ENCODE results near the gene C1QTNF12.

C1QTNF12 gene, protein sequence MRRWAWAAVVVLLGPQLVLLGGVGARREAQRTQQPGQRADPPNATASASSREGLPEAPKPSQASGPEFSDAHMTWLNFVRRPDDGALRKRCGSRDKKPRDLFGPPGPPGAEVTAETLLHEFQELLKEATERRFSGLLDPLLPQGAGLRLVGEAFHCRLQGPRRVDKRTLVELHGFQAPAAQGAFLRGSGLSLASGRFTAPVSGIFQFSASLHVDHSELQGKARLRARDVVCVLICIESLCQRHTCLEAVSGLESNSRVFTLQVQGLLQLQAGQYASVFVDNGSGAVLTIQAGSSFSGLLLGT

DNA sequence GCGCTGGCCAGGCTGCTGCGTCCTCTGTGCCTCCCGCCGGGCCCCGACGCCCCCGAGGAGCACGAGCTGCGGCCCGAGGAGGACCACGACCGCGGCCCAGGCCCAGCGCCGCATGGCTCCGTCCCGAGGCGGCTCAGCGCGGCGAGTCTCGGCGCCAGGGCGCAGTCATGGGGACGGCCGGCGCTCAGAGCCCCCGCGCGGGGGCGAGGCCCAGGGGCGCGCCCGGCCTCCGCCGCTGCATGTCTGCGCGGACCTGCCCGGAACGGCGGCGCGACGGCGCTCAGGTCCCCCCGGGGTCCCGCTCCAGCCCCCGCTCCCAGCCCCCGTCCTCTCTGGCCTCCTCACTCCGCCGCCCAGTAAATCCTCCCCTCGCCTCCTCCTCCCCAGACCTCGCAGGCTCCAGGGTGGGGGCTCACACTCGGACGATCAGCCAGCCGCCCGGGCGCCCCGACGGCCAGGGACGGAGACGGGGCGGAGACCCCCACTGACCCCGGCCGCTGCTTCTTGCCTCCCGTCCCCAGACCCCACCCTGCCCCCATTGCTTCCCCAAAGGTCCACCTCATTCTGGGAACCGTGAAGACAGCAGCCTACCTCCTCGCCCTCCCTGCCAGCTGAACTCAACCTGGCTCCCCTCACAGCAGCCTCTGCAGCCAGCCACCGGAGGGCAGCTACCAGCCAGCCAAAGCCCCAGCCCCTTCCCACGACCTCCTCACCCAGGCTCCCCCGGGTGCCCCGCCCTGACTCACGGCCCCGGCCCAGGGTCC is at the start of gene C1QTNF12:
C1QTNF12 (minus strand) TSS at position 146 of the 764 bp plus-strand sequence; CDS start at position 114, 32 bp downstream.
- no peak for DNase-seq

DNA sequence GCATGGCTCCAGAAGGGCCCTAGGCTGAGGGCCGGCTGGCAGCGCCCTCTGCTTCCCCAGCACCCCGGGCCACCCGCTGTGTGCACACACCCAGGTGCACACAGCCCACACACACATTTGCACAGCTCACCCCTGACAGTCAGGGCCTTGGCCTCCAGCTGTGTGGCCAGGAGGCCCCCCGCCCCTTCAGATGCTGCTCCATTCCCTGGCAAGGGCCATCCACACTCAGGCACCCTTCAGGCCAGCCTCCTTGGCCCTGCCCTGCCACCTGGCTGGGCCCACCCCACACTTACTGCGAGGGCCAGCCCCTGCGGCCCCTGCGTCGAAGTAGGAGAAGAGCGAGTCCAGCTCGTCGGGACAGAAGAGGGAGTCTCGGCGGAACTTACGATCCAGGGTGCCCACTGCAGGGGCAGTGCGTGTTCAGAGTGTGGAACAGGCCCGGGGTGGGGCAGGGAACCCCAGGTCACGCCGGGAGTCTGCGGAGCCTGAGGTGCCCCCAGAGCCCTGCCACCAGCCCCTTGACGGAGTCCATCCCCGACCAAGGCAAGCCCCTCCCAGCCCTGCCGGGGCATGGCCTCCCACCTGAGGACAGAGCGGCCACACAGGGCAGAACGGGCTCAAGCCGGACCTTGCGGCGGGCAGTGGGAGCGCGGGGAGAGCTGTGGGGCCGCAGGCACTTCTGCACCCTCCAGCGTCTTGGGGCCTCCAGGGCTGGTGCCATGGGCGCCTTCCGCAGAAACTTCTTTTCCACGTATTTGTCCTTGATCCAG is 48.8 kb upstream of the C1QTNF12 start:
- DNase-seq: no peak

DNA sequence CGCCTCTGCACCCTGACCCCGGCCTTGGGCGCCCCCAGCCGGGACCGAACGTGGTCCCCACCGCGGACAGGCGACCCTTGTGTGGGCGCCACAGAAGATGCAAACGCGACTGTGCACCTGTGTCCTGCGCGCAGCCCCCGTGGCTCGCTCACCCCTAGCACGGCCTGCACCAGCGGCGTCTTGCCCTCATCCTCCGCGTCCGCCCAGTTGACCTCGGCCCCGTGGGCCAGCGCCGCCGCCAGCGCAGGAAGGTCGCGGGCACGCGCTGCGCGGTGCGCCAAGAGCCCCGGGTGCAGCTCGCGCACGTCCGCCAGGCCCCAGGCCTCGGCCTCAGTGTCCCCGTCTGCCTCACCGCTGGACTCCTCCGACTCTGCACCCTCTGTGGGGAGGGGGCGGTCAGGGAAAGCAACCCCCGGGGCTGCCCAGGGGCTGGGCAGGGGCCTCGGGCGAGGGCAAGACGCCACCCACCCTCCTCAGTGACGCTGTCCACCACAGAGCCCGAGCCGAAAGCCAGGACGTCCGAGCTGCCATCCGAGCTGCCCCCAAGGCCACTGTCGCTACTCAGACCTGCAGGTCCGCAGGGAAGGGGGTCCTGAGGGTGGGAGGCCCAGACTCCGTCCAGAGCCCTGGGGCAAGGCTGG is 47.8 kb upstream of the C1QTNF12 start:
- no peak for DNase-seq

GRCh38 chr1:1293263-1294249 is 47.0 kb upstream of the C1QTNF12 start:
- DNase-seq: no peak

GRCh38 chr1:1292851-1293250 is 46.3 kb upstream of the C1QTNF12 start:
- no peak for DNase-seq

- DNase-seq: no peak
Observed at GRCh38 chr1:1292442-1292779, 45.9 kb upstream of the C1QTNF12 start.

- DNase-seq: peak; percentile 74
Observed at GRCh38 chr1:1291548-1292441, 45.3 kb upstream of the C1QTNF12 start.

GRCh38 chr1:1291023-1291528 is 44.6 kb upstream of the C1QTNF12 start:
- DNase-seq: no peak

GRCh38 chr1:1290238-1290731 is 43.8 kb upstream of the C1QTNF12 start:
- peak; percentile 77 for DNase-seq

- no peak for DNase-seq
Observed at GRCh38 chr1:1287288-1288110, 41.0 kb upstream of the C1QTNF12 start.

DNA sequence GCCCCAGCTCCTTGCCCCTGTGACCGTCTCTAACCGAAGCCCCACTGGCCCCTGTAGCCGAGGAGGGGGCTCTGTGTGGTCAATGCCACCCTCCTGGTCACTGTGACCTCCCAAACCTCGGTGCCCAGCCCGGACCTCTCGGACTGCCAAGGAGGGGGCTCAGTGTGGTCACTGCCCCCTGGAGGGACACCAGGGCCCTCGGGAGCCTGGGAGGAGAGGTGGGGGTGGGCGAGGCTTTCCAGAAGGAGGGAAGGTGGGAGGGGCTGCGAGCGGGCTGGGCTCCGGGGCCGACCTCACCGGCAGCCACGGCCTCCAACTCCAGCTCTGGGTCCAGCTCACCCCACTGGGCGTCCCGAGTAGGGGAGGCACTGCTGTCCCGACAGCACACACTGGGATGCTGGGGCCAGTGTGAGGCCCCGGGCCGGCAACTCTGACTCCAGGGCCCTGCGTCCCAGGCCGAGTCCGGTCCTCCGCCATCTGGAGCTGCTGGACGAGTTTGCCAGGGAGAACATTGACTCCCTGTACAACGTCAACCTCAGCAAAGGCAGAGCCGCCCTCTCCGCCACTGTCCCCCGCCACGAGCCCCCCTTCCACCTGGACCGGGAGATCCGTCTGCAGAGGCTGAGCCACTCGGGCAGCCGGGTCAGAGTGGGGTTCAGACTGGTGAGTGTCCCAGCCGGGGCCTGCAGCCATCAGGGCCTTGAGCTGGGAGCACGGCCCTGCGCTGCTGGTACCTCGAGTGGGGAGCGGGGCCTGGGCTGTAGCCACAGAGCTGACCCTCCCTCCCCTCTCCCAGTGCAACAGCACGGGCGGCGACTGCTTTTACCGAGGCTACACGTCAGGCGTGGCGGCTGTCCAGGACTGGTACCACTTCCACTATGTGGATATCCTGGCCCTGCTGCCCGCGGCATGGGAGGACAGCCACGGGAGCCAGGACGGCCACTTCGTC is 40.1 kb upstream of the C1QTNF12 start:
- DNase-seq: no peak

DNA sequence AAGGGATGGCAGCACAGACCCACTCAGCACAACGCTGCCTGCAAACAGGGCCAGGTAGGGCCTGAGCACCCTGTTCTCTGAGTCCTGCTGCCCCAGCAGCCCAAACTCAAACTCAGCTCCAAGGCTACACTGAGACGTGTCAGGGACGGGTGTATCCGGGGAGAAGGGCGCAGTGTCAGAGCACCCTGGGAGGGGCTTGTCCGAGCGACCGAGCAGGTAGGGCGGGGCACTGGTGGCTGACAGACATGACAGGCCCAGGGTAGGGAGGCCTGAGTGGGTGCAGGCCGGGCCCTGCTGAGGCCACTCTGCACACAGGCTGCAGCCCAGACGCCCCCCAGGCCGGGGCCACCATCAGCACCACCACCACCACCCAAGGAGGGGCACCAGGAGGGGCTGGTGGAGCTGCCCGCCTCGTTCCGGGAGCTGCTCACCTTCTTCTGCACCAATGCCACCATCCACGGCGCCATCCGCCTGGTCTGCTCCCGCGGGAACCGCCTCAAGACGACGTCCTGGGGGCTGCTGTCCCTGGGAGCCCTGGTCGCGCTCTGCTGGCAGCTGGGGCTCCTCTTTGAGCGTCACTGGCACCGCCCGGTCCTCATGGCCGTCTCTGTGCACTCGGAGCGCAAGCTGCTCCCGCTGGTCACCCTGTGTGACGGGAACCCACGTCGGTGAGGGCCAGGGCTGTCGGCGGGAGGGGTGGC is 39.2 kb upstream of the C1QTNF12 start:
- DNase-seq: no peak

DNA sequence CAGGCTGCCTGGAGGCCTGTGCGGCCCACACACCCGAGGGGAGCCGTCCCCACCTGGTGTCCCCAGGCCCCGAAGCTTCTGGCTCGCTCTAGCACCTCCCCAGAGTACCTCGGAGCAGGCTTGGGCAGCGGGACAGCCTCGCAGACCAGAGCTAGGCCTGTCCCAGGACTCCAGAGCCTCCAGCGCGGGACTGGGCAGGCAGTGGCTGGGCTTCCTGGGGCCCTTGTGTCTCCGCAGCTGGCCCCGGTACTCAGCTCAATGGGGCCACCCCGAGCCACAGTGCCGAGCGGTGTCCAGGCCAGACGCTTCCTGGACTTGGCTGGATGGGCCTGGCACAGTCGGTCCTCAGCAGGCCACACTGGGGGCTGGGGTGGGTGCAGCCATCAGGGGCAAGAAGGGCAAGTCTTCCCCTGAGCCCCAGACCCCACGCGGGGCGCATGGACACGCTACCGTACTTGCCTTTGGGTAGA is 38.6 kb upstream of the C1QTNF12 start:
- no peak for DNase-seq

DNA sequence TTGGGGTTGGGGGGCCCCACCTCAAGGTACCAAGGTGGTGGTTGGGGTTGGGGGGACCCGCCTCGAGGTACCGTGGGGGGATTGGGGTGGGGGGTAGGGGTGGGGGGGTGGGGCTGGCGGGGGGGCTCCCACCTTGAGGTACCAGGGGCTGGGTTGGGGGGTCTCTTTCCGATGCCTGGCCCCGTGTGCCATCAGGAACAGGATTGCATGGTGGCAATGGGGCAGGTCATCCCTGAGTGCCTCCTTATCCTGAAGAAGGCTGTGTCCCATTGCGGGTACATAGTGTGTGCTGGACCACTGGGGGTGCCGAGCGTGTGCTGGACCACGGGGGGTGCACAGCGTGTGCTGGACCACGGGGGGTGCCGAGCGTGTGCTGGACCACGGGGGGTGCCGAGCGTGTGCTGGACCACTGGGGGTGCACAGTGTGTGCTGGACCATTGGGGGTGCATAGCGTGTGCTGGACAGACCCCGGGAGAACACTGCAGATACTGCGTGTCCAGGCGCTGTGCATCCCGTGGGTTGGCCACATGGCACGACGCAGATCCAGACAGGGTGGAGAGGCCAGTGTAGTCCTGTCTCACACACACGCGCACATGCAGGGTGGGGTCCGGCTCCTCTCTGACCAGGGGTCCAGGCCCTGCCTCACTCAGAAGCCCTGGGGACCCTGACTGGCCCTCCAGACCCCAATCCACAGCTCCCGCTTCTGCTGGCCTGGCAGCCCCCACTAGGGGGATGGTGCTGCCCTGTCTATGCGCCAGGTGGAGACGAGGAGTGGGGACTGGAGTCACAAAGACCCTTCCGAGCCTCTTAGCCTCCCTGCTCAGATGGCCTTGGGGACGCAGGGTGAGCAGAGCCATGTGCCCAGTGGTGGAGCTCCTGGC is 37.9 kb upstream of the C1QTNF12 start:
- DNase-seq: no peak

- no peak for DNase-seq
Observed at GRCh38 chr1:1283821-1284220, 37.3 kb upstream of the C1QTNF12 start.

GRCh38 chr1:1282998-1283397 is 36.5 kb upstream of the C1QTNF12 start:
- no peak for DNase-seq
